GM18499 (cell line): ENCODE results near the gene CTSA.
"Not testable (repeated sequence)": the region's sequence is repeated elsewhere in the genome, so short reads cannot be mapped to it uniquely, and the experiment has no call there.

Source experiments
- ATAC-seq: cut with Tn5 transposase; IDR thresholded peaks from one replicate; pipeline ENCODE4 v1.9.1; 2021; ENCODE audit warnings: moderate number of reproducible peaks; ENCODE audit not compliant: insufficient read depth, unreplicated experiment

CTSA gene

DNA sequence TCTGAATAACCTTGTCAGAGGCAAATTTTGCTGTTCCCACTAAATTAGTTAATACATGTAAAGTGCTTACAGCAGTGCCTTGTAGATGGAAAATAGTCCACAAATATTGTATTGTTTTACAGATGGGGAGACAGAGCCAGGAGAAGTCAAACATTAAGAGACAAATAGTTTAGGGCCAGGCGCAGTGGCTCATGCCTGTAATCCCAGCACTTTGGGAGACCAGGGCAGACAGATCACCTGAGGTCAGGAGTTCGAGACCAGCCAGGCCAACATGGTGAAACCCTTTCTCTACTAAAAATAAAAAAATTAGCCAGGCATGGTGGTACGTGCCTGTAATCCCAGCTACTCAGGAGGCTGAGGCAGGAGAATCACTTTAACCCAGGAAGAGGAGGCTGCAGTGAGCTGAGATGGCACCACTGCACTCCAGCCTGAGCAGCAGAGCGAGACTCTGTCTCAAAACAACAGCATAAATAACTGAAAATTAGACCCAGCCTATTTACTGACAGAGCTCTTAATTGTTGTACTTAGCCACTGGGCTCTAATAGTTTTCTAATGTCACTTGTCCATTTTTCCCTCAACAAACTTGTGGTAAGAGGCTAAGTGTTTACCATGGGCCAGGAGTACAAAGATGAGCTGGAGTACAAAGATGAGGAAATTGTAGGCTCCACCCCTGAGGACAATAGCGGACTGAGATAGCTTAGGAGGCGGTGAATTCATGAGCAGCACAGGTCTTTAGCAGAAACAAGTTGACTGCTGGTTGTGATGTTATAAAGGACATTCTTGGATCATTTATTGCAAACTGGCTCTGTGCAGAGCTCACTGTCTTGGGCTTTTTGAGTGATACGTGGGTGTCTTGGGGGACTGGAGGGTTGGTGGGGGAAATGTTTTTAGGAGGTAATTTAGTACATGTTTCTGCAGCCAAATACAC is 27.3 kb upstream of the CTSA start:
- ATAC-seq = no peak

- no peak for ATAC-seq
Measured at GRCh38 chr20:45866454-45866853, 24.7 kb upstream of the CTSA start.

DNA sequence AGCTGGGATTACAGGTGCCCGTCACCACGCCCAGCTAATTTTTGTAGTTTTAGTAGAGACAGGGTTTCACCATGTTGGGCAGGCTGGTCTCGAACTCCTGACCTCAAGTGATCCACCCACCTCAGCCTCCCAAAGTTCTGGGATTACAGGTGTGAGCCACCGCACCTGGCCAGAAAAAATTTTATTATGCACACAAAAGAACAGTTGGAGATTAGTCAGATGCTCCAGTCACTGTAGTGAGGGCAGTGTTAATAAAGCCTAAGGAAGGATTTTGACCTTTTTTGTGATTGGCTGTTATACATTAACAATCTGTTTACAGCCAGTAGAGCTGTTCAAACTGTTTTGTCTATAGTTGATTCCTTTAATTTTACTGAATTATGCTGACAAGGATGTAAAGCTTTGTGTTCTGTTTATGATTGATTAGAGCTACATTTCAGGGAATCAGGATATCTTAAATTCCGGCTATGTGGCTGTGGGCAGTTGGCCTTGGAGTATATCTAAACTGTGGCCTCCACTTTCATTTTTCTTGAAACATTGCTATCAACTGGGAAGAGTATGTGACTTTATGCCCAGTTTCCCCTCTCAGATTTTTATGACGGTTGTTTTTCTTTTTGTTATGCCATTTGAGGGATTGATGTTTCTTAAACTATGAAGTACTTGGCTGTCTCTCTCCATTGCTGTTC is 23.9 kb upstream of the CTSA start:
- ATAC-seq = no peak

GRCh38 chr20:45867819-45868176 is 23.3 kb upstream of the CTSA start:
- no peak for ATAC-seq

- no peak for ATAC-seq
Measured at GRCh38 chr20:45872626-45873025, 18.5 kb upstream of the CTSA start.

- ATAC-seq = no peak
Measured at GRCh38 chr20:45873409-45874103, 17.6 kb upstream of the CTSA start.

DNA sequence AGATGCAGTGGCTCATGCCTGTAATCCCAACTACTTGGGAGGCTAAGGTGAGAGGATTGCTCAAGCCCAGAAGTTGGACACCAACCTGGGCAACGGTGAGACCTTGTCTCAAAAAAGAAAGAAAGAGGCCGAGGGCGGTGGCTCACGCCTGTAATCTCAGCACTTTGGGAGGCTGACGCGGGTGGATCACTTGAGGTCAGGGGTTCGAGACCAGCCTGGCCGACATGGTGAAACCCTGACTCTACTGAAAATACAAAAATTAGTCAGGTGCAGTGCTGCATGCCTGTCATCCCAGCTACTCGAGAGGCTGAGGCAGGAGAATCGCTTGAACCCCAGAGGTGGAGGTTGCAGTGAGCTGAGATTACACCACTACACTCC is 17.0 kb upstream of the CTSA start:
- not testable (repeated sequence) for ATAC-seq

DNA sequence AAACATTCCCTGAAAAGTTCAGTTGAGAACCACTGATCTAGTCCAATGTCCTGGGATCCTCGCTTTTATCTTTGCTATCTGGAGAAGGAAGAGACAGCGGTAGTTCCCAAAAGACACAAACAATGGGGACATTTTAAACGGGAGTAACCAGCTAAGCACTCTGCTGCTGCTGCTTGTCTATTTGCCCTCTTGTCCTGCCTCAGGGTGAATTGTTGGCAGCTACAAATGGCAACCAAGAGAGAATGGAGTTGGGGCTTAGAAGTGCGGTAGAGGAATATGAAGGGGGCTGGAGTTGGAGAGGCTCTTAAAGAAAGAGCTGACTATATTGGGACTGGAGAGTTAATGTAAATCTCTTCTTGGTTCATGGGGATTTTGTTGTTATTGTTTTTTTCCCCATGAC is 16.6 kb upstream of the CTSA start:
- no peak for ATAC-seq

- no peak for ATAC-seq
Measured at GRCh38 chr20:45878076-45878761, 12.9 kb upstream of the CTSA start.

DNA sequence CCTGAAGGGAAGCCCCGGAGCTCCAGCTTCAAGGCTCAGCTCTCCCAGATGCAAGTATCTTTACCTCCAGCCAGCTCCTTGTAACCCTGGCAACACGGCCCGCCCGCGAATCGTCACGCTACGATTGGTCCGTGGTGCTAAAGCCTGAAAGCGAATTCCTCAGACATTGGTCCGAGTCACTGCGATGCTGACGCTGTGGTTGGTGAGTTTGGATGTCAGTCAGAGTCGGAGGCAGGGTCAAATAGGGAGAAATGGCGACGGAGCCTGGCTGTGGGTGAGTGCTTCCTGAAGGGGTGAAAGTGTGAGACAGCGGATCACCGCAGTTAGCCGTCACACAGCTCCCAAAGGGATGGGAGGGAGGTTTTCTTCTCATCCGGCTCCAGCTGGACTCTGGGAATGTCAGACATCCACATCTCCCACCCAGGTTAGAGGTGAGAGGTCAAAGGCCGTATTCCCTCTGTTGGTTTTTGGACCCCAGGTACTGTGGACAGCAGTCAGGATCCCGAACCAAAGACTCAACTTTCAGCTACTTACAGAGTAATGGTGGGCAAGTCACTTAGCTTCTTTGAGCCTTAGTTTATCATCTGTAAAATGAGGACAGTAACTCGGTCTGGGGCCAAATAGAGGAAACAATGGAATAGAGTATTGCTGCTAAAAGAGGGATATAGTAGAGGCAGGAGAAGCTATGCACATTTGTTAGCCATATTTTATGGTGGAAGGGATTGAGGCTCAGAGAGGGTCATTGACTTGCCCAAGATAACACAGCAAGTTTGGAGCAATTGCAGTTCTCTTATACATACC is 9.9 kb upstream of the CTSA start, which contains the start of gene ZSWIM1:
Gene ZSWIM1 (plus strand): TSS at position 240 of the 801 bp plus-strand sequence. CDS start 1,366 bp downstream, outside the sequence.
- peak; percentile 87 for ATAC-seq

GRCh38 chr20:45882469-45883099 is 8.6 kb upstream of the CTSA start:
- no peak for ATAC-seq

DNA sequence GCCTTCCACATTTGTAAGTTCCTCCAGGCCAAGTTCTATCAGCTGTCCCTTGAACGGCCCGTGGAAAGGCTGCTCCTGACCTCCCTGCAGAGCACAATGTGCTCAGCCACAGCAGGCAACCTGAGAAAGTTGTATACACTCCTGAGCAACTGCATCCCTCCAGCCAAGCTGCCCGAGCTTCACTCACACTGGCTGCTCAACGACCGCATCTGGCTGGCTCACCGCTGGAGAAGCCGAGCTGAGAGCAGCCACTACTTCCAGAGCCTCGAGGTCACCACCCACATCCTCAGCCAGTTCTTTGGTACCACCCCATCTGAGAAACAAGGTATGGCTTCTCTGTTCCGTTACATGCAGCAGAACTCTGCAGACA is 8.1 kb upstream of the CTSA start:
- ATAC-seq = no peak

DNA sequence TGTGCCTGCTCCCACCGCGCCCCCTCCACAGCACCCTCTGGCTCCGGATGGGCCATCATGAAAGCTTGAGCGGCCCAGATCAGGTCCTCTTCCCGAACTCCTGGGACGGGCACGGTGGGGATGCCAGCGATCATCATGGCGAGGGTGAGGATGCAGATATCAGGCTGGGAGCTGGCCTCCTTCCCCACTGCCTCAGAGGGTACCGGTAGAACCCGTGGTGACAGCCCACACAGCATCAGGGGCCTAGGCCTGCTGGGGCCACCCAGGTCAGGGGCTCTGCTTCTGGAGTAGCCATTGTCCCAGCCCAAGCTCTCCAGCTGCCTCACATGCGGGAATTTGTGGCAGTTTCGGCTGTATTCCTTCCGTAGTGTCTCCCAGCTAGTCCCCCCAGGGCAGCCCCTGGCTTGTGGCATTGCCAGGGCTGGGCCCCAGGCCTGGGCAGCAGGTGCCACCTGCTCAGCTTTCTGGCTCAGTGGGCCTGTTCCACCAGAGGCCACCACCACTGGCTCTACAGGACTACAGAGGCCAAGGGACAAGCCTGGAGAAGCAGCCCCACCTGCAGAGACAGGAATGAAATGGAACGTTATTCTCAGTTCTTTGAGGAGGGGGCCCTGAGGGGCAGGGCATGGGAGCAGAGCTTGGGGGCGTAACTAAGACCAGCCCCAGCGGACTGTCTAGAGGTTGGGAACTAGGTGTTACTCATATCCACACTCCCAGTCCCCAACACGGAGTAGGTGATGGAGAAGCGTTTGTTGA is 4.4 kb upstream of the CTSA start:
- ATAC-seq = no peak

DNA sequence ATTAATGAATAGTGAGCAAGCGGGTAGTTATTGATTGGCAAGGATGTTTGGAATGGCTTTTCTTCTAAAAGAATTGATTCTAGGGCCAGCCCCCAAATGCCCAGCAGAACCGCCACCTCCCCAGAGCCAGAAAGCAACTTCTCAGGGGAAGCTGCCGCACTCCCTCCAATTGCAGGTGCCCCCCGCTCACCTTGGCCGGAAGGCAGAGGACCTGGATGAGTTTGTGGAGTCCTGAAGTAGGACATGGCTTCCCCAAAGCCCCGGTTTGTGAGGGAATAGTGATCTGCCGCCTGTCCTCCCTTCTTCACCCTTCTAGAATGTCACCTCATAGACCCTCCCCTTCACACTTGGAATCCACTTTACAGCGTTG is 3.8 kb upstream of the CTSA start, which contains the start of gene SPATA25:
Gene SPATA25 (minus strand): TSS at position 277 of the 370 bp plus-strand sequence. CDS start 32 bp downstream, at position 245.
- no peak for ATAC-seq

DNA sequence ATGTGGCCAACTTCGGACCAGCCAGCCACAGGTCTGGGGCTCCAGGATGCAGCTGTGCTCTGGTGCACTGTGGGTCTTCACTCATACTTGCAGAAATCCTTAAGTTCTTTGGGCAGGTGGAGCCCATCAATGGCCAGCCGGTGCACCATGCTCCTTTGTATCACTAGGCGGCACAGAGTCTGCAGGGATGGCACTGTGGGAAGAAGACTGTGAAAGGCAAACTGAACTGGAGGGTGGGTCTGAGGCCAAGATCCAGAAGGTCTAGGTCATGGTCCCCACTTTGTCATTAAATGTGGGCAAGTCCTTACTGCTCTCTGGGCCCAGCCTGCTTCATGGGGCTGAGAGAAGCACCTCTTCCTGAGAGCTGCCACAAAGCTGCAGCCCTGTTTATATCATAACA is 2.5 kb upstream of the CTSA start:
- no peak for ATAC-seq

DNA sequence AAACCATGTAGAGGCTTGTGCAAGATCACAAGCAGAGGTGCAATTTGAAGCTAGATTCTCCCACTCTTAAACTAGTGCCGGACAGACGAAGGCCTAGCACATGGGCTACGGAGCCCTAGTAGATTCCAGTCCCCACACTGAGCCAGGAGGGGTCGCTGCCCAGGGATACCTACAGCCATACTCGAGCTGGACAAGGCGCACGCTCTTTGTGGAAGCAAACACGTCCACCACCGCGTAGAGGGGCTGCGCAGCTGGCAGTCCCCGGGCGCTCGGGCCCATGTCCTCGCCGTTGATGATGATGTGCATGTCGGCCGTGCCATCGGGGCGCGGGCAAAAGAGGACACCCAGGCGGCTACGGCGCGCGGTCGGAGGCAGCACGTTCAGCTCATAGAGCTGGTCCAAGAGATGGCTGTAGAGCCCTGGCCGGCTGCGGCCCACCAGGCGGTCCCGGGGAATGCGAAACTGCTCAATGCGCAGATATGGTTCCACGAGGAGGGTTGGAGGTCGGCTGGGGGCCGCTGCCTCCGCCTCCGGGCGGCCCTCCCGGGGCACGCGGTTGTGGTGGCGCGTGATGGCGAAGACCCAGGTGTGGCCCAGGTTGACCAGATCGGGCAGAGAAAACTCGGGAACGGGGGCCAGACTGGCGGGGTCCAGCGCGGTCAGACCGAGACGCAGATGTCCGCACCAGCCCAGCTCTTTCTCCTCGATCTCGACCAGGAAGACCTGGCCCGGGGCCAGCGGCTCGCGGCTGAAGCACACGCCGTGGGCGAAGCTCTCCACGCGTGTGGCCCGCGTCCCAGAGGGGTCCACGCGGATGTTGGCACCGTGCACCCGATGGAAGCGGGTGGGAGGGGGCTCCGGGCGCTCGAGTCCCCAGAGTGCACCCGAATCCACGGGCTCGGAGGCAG is 804 bp upstream of the CTSA start:
- no peak for ATAC-seq

GRCh38 chr20:45892049-45892825 is 1.1 kb downstream of the CTSA start:
- ATAC-seq = no peak
